GM12864 (cell line): ENCODE data around the gene CAPNS2.

Source experiments
- DNase-seq: peaks from one replicate; pipeline ENCODE4 v3.0.0-alpha.2; 2011; ENCODE audit warnings: low read depth
- H3K4me3 ChIP-seq: 2 replicates; pipeline ENCODE4 v1.5.1; 2011; ENCODE audit warnings: mild to moderate bottlenecking, low read depth, low read length, control low read depth
- TF ChIP-seq, protein P1 (sequence below): IDR thresholded peaks from 2 replicates; pipeline ENCODE4 v1.5.1; 2011; ENCODE audit warnings: low read depth, mild to moderate bottlenecking, moderate library complexity, low read length, control low read depth, inconsistent platforms; ENCODE audit errors: missing control alignments

CAPNS2 gene

DNA sequence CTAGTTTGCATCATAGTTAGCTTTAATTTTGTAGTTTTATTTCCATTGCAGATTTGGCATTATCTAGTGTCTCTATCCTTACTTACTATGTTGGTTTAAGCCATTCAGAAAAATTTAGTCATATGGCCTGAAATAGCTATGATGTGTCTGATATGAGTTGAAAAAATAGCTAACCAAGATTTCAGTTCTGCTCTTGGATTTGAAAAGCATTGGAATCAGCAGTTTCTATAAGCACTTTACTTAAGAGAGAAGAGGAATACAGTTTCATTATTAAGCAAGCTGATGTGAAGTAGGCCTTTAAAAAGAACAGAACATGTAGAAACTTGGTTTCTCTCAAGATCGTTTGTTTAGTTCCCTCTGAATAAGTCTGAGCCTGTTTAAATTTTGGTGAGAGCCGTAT, 31.7 kb upstream of the CAPNS2 start:
- DNase-seq: no peak
- TF ChIP-seq, protein P1, sequence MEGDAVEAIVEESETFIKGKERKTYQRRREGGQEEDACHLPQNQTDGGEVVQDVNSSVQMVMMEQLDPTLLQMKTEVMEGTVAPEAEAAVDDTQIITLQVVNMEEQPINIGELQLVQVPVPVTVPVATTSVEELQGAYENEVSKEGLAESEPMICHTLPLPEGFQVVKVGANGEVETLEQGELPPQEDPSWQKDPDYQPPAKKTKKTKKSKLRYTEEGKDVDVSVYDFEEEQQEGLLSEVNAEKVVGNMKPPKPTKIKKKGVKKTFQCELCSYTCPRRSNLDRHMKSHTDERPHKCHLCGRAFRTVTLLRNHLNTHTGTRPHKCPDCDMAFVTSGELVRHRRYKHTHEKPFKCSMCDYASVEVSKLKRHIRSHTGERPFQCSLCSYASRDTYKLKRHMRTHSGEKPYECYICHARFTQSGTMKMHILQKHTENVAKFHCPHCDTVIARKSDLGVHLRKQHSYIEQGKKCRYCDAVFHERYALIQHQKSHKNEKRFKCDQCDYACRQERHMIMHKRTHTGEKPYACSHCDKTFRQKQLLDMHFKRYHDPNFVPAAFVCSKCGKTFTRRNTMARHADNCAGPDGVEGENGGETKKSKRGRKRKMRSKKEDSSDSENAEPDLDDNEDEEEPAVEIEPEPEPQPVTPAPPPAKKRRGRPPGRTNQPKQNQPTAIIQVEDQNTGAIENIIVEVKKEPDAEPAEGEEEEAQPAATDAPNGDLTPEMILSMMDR: no peak
- H3K4me3 ChIP-seq: no peak overlapping the region

DNA sequence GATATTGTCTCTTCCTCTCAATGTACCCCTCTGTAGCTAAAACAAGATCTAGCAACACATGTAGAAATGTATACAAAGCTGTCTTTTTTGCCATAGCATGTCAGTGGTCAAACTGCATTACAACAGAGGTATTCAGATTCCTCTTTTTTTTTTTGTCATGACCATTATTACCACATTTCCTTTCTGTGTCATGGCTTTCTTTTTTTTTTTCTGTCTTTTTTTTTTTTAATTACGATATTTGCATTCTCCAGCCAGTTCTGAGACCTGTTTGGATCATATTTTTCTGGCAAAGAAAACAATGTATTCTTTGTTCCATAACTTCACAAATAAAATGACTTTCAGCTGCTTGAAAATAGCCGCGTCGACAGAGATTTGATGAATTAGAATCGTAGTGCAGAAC, 27.4 kb upstream of the CAPNS2 start:
- no peak for DNase-seq
- TF ChIP-seq, protein P1: no peak
- no peak overlapping the region for H3K4me3 ChIP-seq

DNA sequence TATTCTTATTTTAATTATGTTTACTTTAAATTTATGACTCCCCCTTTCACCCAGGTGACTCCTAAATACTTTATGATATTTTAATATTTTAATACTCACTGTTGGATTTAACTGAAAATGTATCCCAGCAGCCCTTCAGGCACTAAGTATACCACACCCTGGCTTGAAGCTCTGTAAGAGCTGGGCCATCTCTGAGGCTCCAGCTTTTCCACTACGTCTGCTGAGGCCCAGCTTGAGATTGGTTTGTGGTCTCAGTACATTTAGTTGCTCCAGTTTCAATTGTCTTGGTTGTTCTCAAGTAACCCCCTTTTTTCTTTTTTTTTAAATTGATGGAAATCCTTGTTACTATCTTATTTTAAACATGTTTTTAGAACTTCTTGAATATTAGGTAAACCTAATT, 27.0 kb upstream of the CAPNS2 start:
- TF ChIP-seq, protein P1: no peak
- DNase-seq: no peak
- no peak overlapping the region for H3K4me3 ChIP-seq

DNA sequence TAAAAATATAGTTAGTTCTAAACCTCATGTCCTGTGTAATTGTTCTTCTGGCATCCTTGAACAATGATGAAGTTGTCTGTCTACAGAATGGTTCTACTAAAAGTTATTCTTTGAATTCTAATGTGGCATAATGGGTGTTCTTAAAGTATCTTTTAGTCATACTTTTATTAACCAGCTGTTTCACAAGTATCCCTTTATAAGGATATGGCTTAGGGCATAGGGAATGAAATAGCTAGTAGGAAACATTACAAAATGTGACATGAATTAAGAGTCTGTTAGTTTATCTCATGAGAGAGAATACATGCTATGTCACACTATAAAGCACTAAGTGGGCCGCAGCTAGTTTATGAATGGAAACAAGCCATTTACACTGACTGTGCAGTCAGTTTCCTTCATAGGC, 26.3 kb upstream of the CAPNS2 start:
- H3K4me3 ChIP-seq: no peak overlapping the region
- TF ChIP-seq, protein P1: no peak
- no peak for DNase-seq

DNA sequence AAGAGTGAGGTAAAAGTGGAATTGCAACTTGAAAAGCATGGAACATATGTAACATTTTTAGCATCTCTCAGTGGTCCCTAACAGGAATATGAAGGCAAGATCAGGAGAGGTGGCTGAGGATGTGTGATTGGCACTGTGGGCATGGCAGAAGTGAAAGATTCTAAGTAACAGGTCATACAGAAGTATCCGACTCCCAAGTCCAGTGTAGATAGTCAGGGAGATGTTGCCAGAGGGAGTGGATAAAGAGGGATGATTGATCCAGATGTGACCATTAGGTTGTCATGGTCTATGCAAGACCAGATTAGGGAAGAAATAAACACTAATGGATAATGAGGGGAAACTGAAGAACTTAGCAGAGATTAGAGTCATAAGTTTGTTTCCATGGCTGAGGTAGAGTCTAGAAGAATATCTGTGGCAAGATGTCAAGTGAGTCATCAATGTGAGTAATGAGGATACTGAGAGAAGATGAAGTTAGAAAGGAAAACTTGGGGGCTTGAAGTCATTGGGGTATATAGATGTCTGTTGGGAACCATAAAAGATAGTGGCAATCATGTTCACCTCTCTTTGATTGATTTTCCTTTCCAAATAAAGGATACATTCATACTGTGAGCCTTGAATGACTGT, 23.9 kb upstream of the CAPNS2 start:
- no peak overlapping the region for H3K4me3 ChIP-seq
- DNase-seq: no peak
- TF ChIP-seq, protein P1: no peak

DNA sequence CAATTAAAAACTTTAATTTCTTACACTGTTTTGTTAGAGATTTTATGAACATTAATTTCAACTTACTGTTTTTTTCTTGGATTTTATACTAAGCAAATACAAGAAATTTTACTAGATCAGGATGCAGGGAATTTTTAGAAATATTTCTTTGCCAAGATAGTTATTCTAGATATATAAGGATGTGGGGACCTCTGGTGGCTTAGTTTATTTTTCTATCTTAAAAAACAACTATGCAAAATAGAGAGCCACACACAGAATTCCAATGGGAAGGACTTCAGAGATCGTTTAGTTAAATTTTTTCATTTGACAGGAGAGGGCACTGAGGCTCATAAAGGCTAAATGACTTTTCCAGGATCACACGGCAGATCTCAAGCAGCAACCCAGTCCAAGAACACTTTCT, 23.0 kb upstream of the CAPNS2 start:
- TF ChIP-seq, protein P1: no peak
- H3K4me3 ChIP-seq: no peak overlapping the region
- DNase-seq: no peak

DNA sequence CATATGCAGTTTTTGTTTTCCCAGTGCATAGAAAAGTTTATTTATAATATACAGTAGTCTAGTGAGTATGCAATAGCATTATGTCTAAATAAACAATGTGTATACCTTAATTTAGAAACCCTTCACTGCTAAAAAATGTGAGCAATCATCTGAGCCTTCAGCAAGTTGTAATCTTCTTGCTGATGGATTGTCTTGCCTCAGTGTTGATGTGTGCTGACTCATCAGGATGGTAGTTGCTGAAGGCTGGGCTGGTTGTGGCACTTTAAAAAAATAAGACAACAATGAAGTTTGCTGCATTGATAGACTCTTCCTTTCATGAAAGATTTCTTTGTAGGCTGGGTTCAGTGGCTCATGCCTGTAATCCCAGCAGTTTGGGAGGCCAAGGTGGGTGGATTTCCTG, 13.9 kb upstream of the CAPNS2 start:
- TF ChIP-seq, protein P1: no peak
- H3K4me3 ChIP-seq: no peak overlapping the region
- DNase-seq: no peak
